ENCODE data around the gene ARHGEF5. TPM values are rescaled to one million over a fixed set of nuclear protein-coding genes. Genes with fewer than 3 reads are reported as not detected.
"Not testable (repeated sequence)": the region's sequence is repeated elsewhere in the genome, so short reads cannot be mapped to it uniquely, and the experiment has no call there.

ARHGEF5 gene
- total and polyA plus RNA-seq, 9 of the 15 experiments (the other 6 are each of a cell fraction or from before 2014, with no cell fraction given): 0.03 to 0.49 (median 0.10) TPM; not detected in 1

GRCh38 chr7:144427539-144427938, 72.3 kb downstream of the ARHGEF5 start:
- H3K9me3 ChIP-seq (replicated peaks; ENCODE audit: control insufficient read depth, insufficient read depth, low read depth, low read length); H4K20me1 ChIP-seq (replicated peaks; ENCODE audit: control insufficient read depth, insufficient read depth, low read length); H3K9ac ChIP-seq (ENCODE audit: insufficient read depth in 1 of 2, low read depth in 2 of 2, low read length in 2 of 2); FAIRE-seq; H3K79me2 ChIP-seq (ENCODE audit: control insufficient read depth, insufficient read depth, low read length); H3K4me2 ChIP-seq (ENCODE audit: insufficient read depth, low read length); H3K9me1 ChIP-seq (ENCODE audit: control insufficient read depth, insufficient read depth, low read length); in situ Hi-C loops (cut with MboI); ATAC-seq; H3K27ac ChIP-seq (ENCODE audit: extremely low read depth, low read depth, low read length); H3K4me3 ChIP-seq; H3K4me1 ChIP-seq (replicated peaks in 1 of 2; ENCODE audit: control insufficient read depth in 2 of 2, insufficient read depth in 2 of 2, low read length in 2 of 2); DNase-seq (ENCODE audit: extremely low read depth in 1 of 4, low spot score in 3 of 4); intact Hi-C loops (cut with micrococcal nuclease); H2AFZ ChIP-seq (ENCODE audit: low read depth, low read length); POLR2A ChIA-PET; H3K36me3 ChIP-seq (ENCODE audit: control insufficient read depth, insufficient read depth, low read length); CTCF ChIA-PET (ENCODE audit: low intra/inter-chr PET ratio); H3K27me3 ChIP-seq (ENCODE audit: control insufficient read depth in 2 of 2, insufficient read depth in 2 of 2, low read length in 2 of 2); BruUV-seq (replicated peaks): not testable (repeated sequence)
- peak; percentile 80; the same call in 1 of the 2 replicates for TF ChIP-seq CBX5 (IDR thresholded peaks at IDR 0.05; ENCODE audit: borderline replicate concordance, low read depth)
- TF ChIP-seq CEBPZ (IDR thresholded peaks at IDR 0.05; ENCODE audit: borderline replicate concordance, low read depth, low read length): peak; percentile 51; the same call in 1 of the 2 replicates
- peak; percentile 89 for TF ChIP-seq ZFP36 (IDR thresholded peaks at IDR 0.05; ENCODE audit: low read depth, low read length, partially characterized antibody)
- 0 out of 2 replicates have a peak, but pooled peaks have one; percentile 26 for TF ChIP-seq TRIM28 (IDR thresholded peaks at IDR 0.05)
- 0% methylated on average over 2 of the region's 2 CpGs for WGBS (ENCODE audit: insufficient coverage, low coverage, missing lambda C conversion rate)
